Stimulated activated CD8-positive, alpha-beta memory T cell treated with anti-CD3 and anti-CD28 coated beads, Interleukin-2, amount 100 ng/mL, for 1 hour (primary cell): ENCODE measurements around the gene CHL1.
"Not testable (repeated sequence)": the region's sequence is repeated elsewhere in the genome, so short reads cannot be mapped to it uniquely, and the experiment has no call there.

ENCODE experiments used
- DNase-seq, 2 donors: peaks; one replicate each; pipeline ENCODE4 v3.0.0-alpha.2; 2020; ENCODE audit warnings: low read depth in 2 of 2

Gene CHL1

DNA sequence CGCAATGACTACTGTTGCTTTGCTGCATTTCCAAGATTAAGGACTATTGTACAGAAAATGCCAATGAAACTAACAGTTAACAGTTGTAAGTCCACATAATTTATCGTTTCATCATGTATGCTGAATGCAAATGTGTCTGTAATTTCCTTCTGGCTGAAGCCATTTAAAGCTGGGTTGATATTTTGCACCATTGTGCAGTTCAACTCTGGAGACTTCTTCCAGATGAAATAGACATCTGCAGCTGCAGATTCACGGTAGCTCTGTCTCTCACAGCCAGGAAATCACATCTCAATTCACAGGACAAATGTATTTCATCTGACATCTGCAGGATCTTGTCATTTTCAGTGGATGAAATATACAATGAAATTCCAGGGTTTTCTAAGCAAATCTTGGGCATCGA lies 145.4 kb downstream of the CHL1 start:
- DNase-seq = no peak

DNA sequence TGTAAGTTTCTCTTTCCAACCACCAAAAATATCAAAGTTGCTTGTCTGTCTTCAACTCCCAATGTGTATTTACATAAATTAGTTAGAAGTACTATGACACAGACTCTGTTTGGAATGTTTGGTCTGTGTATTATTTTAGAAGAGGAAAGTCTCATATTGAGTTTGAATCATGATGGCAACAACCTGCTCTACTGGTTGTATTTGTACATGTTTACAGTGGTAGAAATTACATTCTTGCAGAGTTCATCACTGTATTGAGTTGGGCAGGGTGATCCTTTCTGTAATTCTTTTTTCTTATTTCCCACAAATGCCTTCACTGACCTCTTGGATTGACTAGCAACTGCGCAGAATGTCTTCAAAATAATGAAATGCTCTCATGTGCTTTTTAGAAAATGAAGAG lies 149.6 kb downstream of the CHL1 start:
- DNase-seq = no peak

DNA sequence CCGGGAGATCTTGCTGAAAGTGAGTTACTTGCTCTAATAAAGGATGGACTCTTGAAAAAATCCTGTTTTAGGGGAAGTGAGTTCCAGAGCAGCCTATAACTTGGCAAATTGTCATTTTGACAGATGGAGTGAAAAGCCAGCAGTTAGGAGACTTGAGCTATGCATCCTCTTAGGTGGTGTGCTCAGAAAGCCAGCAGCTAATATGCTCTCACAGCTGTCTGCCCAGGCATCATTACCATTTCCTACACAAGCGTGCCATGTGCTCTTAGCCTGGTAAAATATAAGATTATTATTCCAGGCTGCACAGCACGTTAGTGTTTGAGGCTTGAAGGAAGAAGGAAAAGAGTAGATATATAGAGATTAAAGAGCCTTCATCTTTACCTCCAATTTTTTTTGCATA lies 151.0 kb downstream of the CHL1 start:
- DNase-seq = no peak

DNA sequence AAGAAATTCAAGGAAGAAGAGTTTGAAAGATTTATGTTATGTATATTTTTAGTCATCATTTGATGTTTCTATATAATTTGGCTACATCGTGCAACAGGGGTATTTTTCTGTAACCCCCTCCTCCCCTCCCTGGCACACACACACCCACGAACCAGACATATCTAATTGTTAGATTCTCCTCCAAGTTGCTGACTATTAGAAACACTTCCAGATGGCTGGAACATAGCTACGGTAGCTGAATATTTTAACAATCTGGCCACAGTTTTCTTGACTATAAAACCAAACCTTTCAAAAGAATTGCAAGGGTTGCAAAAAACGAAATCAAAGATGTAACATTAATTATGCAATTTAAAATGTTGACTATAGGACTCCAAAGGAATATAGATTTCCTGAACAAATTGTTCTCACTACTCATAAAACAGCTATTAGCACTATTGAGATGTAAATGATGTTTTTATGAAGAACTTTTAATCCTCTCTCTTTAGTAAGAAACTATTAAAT lies 154.4 kb downstream of the CHL1 start:
- no peak for DNase-seq

DNA sequence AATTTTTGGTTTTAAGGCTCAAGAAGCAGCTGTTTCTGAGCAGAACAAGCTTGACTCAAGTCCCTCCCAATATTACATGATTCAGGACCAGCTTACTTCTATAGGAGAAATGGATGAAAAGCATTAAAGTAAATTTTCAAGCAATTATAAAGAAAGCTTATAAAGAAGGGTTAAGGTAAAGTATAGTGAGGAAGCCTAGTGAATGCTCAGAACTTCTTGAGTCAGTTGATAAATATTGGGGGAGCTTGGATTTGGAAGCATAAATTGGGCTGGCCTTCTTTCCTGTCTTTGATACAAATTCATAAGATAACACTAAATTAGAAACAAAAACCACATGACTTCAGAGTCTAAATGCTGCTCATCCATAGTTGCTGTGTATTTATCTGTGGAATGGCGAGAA lies 156.0 kb downstream of the CHL1 start:
- DNase-seq = no peak

DNA sequence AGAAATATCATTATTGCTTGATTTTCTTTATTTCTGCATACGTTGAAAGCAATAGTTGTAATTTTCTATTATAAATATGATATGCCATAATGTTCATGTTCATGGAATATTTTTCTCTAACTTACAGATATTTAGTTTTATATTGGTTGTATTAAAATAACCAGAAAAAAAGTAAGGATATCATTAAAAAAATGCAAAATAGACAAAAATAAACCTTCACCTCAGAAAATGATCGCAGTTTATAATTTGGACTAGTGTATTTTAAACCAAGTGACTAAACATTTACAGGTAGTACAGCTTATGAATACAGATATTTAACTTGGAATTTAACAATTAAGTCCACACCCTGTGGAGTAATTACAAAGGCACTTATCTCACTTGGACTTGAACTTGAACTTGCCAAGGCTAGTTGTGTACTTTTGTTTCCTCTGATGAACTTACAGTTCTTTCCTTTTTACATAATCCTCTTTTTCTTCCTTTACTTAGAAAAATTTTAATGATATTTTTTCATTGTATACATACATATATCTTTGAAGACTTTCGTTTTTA lies 156.7 kb downstream of the CHL1 start:
- DNase-seq = no peak

DNA sequence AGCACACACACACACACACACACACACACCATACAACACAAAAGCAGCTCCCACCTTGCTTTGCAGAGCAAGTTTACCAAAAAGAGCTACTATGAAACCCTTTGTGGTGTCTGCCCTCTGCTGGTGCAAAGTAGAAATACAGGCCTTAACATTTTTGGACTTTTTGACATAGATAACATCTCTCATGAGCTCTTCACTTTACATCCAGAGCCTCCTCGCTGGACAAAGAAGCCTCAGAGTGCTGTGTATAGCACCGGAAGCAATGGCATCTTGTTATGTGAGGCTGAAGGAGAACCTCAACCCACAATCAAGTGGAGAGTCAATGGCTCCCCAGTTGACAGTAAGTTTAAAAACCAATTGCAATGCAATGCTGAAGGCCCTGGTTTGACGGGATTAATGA lies 157.9 kb downstream of the CHL1 start:
- DNase-seq = no peak

DNA sequence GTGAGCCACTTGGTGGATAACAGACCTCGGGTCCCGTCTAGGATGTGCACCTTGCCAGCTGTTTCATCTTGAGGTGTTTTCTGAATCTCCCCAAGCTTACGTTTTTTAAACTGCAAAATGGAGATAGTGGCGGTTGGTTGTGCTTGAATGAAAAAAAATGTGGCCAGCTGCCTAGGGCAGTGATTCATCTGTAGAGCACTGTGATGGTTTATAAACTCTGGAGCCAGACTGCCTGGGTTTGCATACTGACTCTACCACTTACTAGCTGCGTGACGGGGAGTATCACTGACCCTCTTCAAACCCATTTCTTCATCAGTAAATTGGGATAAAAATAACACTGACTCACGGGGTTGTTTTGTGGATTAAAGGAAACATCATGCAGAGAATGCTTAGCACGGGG lies 159.1 kb downstream of the CHL1 start:
- DNase-seq = no peak

DNA sequence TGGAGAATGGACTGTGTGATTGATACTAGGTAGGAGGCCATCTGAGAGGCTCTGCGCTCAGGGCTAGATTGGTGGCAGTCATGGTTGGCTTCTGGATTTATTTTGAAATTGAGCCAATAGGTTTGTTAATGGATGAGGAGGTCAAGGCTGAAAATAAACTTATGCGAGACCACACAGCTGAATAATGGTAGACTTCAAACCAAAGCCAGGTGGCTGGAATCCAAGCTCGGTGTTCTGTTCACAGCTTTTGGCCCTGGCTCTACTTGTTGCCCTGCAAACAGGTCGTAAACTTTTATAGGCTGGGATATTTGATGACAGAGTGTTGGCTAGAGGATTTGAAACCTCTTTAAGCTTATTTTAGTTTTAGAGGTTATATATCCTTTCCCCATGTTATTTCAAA lies 160.4 kb downstream of the CHL1 start:
- DNase-seq = no peak

DNA sequence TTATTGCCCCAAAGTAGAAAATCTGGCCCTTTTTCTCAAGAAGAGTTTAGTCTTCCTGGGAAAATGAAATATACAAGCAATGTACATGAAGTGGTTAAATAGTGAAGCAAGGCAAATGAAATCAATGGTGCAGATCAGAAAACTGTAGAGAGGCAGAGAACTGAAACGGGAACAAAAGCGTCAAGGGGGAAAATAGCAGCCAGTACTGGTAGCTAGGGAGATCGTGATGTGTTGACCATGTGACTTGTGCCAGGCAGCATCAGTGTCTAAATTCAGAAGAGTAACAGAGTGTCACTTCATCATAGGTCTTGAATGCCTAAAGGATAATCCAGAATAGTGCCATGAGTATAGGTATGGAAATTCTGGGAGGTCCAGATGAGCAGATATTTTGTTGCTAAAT lies 163.1 kb downstream of the CHL1 start:
- no peak for DNase-seq

DNA sequence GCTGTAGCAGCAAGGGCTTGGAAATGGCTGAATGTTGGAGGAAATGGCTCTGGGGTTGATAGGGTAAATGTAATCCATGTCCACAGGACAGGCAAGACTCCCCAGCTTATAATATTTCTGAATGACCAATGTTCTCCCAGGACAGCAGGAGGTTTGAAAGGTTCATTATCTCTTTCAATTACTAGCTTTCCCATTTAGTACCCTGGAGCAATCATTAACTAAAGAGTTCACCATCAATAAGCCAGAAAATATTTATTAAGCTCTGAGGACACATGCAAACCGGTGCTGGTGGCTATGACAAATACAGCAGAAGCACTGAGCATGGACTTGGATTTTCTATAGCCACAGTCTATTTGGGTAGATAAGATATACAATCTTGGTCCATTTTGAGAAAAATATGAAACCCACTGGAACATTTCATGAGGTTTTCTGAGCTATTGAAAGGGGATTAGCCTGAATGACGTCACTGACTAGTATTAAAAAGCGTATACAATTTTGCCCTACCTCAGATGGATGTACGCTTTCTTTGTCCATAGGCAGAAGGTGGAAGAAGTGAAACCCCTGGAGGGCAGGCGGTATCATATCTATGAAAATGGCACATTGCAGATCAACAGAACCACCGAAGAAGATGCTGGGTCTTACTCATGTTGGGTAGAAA lies 166.2 kb downstream of the CHL1 start:
- DNase-seq = no peak

DNA sequence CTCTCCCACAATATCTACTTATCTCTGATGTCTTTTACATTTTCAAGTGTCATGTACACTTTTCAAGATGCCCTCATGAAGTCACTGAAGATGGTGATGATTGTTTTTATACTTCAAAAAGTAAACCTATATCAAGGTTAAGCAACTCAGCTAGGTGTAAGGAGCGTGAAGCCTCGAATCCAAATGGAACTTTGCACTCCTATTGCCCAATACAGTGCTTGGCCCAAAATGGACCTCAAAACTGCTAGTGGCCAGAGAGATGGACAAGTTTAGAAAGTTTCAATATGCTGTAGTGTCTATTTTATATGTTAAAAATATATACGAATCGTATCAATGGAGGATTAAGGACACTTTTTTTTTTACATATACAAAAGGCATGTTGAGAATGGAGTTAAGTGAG lies 167.7 kb downstream of the CHL1 start:
- DNase-seq = no peak

DNA sequence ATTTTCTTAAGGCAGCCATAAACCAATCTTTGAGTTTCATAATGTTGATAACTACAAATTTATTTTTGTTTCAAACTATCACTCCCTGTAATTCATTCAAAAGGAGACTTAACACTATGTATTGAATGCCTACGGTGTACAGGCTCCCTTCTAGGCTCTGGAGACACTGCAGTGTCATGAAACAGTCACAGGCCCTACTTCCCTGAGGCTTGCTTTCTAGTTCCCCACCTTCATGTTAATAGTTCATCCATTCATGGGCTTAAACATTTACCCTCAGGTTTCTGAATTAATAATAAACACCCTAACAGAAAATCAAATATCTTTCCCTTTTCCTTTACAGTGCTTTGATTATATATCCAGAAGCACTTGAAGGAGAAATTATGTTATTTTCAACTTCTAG lies 168.7 kb downstream of the CHL1 start:
- no peak for DNase-seq

DNA sequence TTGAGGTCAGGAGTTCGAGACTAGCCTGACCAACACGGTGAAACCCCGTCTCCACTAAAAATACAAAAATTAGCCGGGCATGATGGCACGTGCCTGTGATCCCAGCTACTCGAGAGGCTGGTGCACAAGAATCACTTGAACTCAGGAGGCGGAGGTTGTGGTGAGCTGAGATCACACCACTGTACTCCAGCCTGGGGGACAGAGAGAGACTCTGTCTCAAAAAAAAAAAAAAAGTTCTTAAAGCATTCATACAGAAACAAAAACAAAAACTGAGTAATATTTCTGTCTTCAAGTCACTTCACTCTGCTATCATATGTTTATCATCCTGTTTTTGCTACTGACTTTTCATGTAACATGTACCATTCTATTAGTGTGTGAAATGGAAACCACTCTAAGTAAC lies 169.7 kb downstream of the CHL1 start:
- DNase-seq = not testable (repeated sequence)

DNA sequence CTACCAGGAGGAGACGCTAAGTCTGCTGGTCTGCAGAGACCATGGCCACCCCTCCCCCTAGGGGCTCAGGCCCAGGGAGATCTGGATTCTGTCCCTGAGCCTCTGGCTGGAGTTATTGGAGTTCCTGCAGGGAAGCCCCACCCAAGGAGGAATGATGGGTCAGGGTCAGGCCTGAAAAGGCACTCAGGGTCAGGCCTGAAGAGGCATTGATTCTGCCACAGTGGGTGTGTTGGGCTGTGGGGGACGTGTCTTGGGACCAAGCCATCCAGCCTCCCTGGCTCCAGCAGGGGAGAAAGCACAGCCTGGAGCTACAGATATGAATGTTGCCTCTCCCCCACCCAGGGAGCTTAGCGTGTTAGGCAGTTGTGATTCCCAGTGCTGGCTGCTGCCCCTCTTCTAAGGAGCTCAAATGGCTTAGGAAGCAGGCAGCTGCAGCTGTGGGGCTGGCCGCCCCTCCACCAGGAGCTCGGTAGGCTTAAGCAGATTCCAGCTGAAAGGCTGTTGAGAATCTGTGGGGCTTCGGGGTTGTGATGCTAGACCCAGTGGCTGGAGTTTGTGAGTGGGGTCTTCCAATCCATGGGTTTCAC lies 176.7 kb downstream of the CHL1 start:
- DNase-seq = no peak

DNA sequence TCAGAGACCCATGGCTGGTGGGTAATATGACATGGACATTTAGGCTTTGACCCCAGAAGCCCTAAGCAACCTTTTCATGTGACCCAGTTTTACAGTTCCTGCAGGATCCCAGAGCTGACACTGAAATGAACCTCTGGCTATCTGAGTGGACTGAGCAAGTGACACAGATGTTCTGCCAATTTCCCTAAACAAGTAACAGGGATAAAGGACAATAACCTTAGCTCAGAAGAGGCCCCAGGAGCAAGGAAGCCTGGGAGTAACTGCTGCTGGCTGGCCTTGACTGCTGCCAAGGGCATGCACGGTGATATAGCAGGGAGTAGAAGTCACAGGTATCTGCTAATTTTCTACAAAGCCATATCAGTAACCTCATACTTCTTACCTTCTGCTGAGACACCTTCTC lies 177.9 kb downstream of the CHL1 start:
- no peak for DNase-seq

DNA sequence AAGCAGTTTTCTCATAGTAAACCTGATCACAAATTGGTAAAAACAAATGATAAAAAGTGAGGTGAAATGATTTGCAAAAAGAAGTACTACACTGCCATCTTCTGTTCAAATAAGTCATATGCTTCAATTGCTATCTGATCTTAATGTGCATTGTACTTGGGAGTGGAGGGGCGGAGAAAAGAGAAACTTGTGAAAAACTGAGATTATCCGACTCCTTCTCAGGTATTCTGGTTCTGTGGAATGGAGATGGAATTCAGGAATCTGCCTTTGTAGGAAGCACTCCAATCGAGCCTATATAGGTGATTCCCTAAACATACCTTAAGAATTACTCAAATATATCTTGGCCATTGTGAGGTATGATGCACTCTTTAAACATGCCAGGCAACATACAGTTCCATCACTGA lies 180.6 kb downstream of the CHL1 start:
- DNase-seq = no peak

DNA sequence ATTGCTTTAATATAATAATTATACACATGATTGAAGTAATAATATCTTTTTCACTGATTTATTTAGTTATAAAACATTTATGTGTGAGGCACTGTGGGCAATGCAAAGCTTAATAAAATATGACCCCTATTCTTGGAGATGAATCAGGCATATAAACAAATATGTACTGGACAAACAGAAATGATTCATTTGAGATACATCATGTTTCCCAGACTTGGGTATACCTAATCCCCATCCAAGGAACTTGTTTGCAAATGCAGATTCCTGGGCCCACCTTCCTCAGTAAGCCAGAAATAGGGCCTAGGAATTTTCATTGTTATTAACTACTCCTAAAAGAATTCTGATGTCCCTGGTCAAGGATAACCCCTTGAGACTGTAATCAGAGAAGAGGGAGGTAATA lies 184.2 kb downstream of the CHL1 start:
- no peak for DNase-seq

DNA sequence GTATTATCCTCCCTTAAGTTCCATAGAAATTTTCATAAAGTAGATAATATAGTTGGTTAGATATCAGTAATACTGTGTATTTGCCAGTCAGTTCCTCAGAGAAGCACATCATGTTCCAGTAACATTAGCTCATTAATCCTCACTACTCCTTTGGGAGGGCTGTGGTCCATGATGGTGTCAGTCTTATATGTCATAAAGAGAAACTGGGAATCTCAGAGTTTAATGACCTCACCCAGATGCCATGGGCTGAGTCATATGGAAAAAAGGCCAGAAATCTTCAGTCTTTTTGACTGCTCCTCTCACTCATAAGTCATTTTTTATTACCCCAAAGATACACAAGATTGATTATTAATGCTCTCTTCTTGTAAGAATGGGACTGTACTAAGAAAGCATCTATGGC lies 188.6 kb downstream of the CHL1 start:
- no peak for DNase-seq

DNA sequence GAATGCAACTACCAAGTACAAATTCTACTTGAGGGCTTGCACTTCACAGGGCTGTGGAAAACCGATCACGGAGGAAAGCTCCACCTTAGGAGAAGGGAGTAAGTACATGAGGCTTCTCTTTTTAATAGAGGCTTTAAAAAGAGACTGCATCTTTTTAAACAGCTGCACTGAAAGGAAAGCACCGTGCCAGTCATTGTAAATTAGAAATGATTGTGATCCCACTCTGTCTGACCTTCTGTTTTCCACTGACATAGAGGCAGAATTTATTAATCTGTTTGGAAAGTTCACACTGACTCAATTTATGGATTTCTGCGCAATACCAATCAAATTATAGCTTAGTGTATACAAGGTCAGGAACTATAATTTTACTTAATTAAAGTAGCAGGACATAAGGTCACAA lies 198.2 kb downstream of the CHL1 start:
- no peak for DNase-seq

DNA sequence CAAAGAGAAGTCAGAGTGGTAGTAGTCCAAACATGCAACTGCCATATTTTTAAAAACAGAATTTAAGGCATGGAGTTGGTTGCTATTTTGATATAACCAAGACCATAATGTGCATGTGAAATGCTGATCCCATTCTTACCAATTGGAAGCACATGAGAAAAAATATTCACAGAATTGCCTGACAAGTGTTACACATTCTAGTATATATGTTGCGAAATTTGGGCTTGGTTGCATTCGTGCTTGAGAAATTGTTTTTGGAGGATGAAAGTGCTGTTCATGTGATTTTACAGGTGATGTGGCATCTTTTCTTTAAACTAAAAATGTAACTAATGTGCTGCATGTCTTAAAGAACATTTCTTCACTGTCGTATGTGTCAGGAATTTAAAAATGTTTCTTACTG lies 199.7 kb downstream of the CHL1 start:
- DNase-seq = no peak

DNA sequence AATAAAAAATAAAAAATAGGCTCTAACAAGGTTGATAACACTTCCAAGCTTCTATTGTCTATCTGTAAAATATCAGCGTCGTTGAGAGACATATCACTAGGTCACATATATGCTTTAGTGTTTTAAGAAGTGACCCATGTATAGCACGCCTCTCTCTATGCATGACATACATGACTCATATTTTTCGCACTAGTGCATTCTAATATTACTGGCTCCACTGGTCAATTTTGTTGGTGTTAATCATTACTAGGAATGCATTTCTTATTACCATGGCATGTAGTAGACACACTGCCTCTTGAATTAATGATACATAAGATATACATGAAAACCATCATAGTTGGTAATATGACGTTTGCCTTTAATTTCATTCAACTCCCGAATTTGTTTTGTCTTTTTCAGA lies 203.1 kb downstream of the CHL1 start:
- no peak for DNase-seq

DNA sequence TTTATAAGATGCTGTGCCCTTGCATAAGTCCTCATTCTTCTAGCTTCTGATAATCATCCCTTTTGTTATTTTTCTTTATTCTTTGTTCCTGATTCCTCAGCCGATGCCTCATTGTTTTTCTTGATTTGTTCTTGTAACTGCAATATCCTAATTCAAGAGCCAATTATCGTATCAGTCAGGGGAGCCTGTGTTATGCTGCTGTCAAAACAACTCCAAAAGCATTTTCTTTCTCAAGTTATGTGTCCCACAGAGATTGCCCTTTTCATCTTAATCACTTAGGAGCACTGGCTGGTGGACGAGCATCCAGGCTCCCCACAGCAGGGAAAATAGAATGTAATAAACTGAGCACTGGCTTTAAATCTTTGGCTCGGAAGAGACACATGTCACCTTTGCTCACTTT lies 207.3 kb downstream of the CHL1 start:
- DNase-seq = no peak

DNA sequence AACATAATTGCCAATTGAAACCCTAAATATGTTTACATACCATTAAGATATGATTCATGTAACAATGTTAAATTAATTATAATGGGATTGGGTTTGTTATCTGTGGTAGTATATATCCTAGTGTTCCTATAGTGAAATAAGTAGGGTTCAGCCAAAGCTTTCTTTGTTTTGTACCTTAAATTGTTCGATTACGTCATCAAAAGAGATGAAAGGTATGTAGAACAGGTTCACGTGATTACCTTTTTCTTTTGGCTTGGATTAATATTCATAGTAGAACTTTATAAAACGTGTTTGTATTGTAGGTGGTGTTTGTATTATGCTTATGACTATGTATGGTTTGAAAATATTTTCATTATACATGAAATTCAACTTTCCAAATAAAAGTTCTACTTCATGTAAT lies 212.4 kb downstream of the CHL1 start:
- DNase-seq = no peak
